Camera-type eye (tissue), 1 donor: ENCODE measurements around the gene KRTAP4-11. TPM values are rescaled to one million over a fixed set of nuclear protein-coding genes. Genes with fewer than 3 reads are reported as not detected.

Experiments used
- total RNA-seq: library from RNA; depleted of rRNA; stranded (reverse); fragments of >200 nt; gene quantifications from one replicate; pipeline ENCODE4 v1.2.3, GENCODE V29; 2014

The KRTAP4-11 gene
- not detected for total RNA-seq

DNA sequence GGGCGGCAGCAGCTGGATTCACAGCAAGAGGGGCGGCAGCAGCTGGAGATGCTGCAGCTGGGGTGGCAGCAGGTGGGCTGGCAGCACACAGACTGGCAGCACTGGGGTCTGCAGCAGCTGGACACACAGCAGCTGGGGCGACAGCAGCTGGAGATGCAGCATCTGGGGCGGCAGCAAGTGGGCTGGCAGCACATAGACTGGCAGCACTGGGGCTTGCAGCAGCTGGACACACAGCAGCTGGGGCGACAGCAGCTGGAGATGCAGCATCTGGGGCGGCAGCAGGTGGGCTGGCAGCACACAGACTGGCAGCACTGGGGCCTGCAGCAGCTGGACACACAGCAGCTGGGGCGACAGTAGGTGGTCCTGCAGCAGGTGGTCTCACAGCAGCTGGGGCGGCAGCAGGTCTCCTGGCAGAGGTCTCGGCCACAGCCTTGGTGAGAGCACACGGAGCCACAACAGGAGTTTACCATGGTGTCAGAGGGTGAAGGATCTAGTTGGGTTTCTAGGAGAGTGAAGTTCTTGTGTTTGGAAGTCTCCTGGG is at the start of gene KRTAP4-11:
KRTAP4-11 (minus strand) TSS at position 528 of the 541 bp plus-strand sequence; CDS start at position 470, 58 bp downstream.

DNA sequence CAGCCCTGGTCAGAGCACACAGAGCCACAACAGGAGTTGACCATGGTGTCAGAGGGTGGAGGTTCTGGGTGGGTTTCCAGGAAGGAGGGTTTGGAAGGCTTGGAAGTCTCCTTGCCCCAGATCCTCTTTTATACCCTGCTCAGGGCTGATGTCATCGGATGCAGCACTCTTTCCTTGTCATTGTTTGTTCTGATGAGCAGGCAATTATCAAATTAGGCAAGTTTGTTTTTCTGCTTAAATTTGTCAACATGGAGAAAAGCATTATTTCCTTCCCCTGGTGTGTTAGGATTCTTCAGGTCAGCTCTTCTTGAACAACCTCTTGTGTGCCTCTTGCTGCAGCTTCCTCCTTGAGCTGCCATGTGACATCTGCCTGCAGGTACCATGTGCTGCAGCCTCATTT is 42.5 kb upstream of the KRTAP4-11 start, which contains the start of gene KRTAP4-4:
KRTAP4-4 (minus strand) TSS at position 101 of the 400 bp plus-strand sequence; CDS start at position 44, 57 bp downstream.

GRCh38 chr17:41149652-41149985 is 31.4 kb upstream of the KRTAP4-11 start, which contains the start of gene KRTAP4-5:
Gene KRTAP4-5, minus strand, starts transcription at chr17:41149825. Its CDS starts 58 bp downstream, at chr17:41149767.

GRCh38 chr17:41140360-41141131 is 22.4 kb upstream of the KRTAP4-11 start, which contains the start of gene KRTAP4-6:
Gene KRTAP4-6, minus strand, starts transcription at chr17:41140544. Its CDS starts 57 bp downstream, at chr17:41140487.

DNA sequence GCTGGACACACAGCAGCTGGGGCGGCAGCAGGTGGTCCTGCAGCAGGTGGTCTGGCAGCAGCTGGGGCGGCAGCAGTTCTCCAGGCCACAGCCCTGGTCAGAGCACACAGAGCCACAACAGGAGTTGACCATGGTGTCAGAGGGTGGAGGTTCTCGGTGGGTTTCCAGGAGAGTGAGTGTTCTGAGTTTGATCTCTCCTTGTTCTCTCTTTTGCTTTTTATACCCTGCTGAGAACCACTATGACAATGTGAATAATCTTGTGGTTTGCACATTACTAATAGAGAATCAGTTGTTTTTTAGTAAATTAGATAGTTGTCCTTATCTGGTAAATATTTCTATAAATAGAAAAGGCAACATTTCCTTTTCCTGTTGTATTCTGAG is 5.8 kb upstream of the KRTAP4-11 start, which contains the start of gene KRTAP4-12:
KRTAP4-12 (minus strand) TSS at position 192 of the 381 bp plus-strand sequence; CDS start at position 132, 60 bp downstream.

DNA sequence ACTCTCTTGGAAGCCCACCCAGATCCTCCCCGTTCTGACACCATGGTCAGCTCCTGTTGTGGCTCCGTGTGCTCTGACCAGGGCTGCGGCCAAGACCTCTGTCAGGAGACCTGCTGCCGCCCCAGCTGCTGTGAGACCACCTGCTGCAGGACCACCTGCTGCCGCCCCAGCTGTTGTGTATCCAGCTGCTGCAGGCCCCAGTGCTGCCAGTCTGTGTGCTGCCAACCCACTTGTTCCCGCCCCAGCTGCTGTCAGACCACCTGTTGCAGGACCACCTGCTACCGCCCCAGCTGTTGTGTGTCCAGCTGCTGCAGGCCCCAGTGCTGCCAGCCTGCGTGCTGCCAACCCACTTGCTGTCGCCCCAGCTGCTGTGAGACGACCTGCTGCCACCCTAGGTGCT is 12.8 kb downstream of the KRTAP4-11 start, which contains the start of gene KRTAP4-9:
KRTAP4-9 (plus strand) TSS at position 43 of the 400 bp plus-strand sequence; CDS start at position 43, 0 bp downstream.

DNA sequence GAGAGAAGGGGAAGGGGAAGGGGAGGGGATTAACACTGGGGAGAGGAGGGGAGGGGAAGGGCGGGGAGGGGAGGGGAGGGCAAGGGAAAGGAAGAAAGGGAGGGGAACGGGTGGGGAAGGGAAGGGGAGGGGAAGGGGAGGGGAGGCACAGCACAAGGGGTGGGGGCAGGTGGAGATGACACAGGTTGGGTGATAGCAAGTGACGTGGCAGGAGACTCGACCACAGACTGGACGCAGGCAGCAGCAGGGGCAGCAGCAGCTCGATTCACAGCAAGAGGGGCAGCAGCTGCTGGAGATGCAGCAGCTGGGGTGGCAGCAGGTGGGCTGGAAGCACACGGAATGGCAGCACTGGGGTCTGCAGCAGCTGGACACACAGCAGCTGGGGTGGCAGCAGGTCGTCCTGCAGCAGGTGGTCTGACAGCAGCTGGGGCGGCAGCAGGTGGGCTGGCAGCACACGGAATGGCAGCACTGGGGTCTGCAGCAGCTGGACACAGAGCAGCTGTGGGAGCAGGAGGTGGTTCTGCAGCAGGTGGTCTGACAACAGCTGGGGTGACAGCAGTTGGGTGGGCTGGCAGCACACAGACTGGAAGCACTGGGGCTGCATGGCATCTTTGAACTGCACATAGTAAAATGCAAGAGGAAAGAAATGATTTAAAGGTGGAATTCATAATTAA is 16.4 kb downstream of the KRTAP4-11 start, which contains the start of gene KRTAP4-16:
KRTAP4-16 (minus strand) TSS at position 624 of the 674 bp plus-strand sequence; CDS start at position 624, 0 bp downstream.

GRCh38 chr17:41098042-41098441 is 20.1 kb downstream of the KRTAP4-11 start, which contains the start of gene KRTAP4-8:
Gene KRTAP4-8, minus strand, starts transcription at chr17:41098142. Its CDS starts 58 bp downstream, at chr17:41098084.

DNA sequence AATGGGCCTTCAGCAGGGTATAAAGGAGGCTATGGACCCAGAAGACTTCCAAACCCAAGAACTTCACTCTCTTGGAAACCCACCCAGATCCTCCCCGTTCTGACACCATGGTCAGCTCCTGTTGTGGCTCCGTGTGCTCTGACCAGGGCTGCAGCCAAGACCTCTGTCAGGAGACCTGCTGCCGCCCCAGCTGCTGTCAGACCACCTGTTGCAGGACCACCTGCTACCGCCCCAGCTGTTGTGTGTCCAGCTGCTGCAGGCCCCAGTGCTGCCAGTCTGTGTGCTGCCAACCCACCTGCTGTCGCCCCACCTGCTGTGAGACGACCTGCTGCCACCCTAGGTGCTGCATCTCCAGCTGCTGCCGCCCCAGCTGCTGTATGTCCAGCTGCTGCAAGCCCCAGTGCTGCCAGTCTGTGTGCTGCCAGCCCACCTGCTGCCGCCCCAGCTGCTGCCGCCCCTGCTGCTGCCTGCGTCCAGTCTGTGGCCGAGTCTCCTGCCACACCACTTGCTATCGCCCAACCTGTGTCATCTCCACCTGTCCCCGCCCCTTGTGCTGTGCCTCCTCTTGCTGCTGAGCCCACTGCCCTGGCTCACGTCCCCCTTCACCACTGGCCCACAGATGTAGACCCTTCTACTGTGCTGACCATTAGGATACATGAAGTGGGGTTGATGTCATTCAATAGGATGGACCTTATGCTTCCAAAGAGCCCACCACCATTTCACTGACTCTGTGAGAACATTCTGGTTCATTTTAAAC is 33.9 kb downstream of the KRTAP4-11 start, which contains the start of gene KRTAP4-7:
KRTAP4-7 (plus strand) TSS at position 51 of the 757 bp plus-strand sequence; CDS start at position 108, 57 bp downstream.

Other genes starting within 250 kb of the KRTAP4-11 start
- gene KRT20, start 233.1 kb downstream of the KRTAP4-11 start, total RNA-seq = not detected
- 9.0 TPM for gene KRT23, start 180.7 kb downstream of the KRTAP4-11 start, total RNA-seq
- gene KRT39, start 151.4 kb downstream of the KRTAP4-11 start, total RNA-seq = 0.44 TPM
- gene KRT40, start 134.0 kb downstream of the KRTAP4-11 start, total RNA-seq = 1.4 TPM
- not detected for gene KRTAP3-3, start 124.2 kb downstream of the KRTAP4-11 start, total RNA-seq
- not detected for gene KRTAP3-2, start 118.5 kb downstream of the KRTAP4-11 start, total RNA-seq
- not detected for gene KRTAP3-1, start 109.2 kb downstream of the KRTAP4-11 start, total RNA-seq
- not detected for gene KRTAP1-5, start 91.2 kb downstream of the KRTAP4-11 start, total RNA-seq
- not detected for gene KRTAP1-4, start 88.2 kb downstream of the KRTAP4-11 start, total RNA-seq
- not detected for gene KRTAP1-3, start 83.5 kb downstream of the KRTAP4-11 start, total RNA-seq
- gene KRTAP1-1, start 76.9 kb downstream of the KRTAP4-11 start, total RNA-seq = not detected
- gene KRTAP2-1, start 71.1 kb downstream of the KRTAP4-11 start, total RNA-seq = not detected
- gene KRTAP2-2, start 63.1 kb downstream of the KRTAP4-11 start, total RNA-seq = not detected
- not detected for gene KRTAP2-3, start 58.3 kb downstream of the KRTAP4-11 start, total RNA-seq
- gene KRTAP2-4, start 52.5 kb downstream of the KRTAP4-11 start, total RNA-seq = not detected
- not detected for gene KRTAP4-7, start 34.2 kb downstream of the KRTAP4-11 start, total RNA-seq
- not detected for gene KRTAP4-8, start 20.2 kb downstream of the KRTAP4-11 start, total RNA-seq
- not detected for gene KRTAP4-16, start 16.2 kb downstream of the KRTAP4-11 start, total RNA-seq
- gene KRTAP4-9, start 13.0 kb downstream of the KRTAP4-11 start, total RNA-seq = not detected
- not detected for gene KRTAP4-12, start 5.8 kb upstream of the KRTAP4-11 start, total RNA-seq
- gene KRTAP4-6, start 22.2 kb upstream of the KRTAP4-11 start, total RNA-seq = not detected
- gene KRTAP4-5, start 31.5 kb upstream of the KRTAP4-11 start, total RNA-seq = not detected
- gene KRTAP4-4, start 42.4 kb upstream of the KRTAP4-11 start, total RNA-seq = not detected
- gene KRTAP4-3, start 49.8 kb upstream of the KRTAP4-11 start, total RNA-seq = not detected
- not detected for gene KRTAP4-2, start 59.8 kb upstream of the KRTAP4-11 start, total RNA-seq
- not detected for gene KRTAP4-1, start 66.5 kb upstream of the KRTAP4-11 start, total RNA-seq
- gene KRTAP9-1, start 71.5 kb upstream of the KRTAP4-11 start, total RNA-seq = not detected
- gene KRTAP9-2, start 108.3 kb upstream of the KRTAP4-11 start, total RNA-seq = not detected
- gene KRTAP9-3, start 114.1 kb upstream of the KRTAP4-11 start, total RNA-seq = not detected
- gene KRTAP9-8, start 119.6 kb upstream of the KRTAP4-11 start, total RNA-seq = 0.44 TPM
- not detected for gene KRTAP9-4, start 131.3 kb upstream of the KRTAP4-11 start, total RNA-seq
- not detected for gene KRTAP9-9, start 137.0 kb upstream of the KRTAP4-11 start, total RNA-seq
- not detected for gene KRTAP9-6, start 147.0 kb upstream of the KRTAP4-11 start, total RNA-seq
- not detected for gene KRTAP9-7, start 157.3 kb upstream of the KRTAP4-11 start, total RNA-seq
- not detected for gene KRTAP29-1, start 184.5 kb upstream of the KRTAP4-11 start, total RNA-seq
- not detected for gene KRTAP16-1, start 190.9 kb upstream of the KRTAP4-11 start, total RNA-seq
- not detected for gene KRTAP17-1, start 197.3 kb upstream of the KRTAP4-11 start, total RNA-seq
- gene KRT33A, start 232.5 kb upstream of the KRTAP4-11 start, total RNA-seq = not detected